Measurements from ENCODE around the gene ATG16L2. TPM values are rescaled to one million over a fixed set of nuclear protein-coding genes. Genes with fewer than 3 reads are reported as not detected.

The ATG16L2 gene
- polyA plus RNA-seq, 2 of the 4 experiments (the other 2 are of a cell fraction): 6.1 to 6.3 TPM

DNA sequence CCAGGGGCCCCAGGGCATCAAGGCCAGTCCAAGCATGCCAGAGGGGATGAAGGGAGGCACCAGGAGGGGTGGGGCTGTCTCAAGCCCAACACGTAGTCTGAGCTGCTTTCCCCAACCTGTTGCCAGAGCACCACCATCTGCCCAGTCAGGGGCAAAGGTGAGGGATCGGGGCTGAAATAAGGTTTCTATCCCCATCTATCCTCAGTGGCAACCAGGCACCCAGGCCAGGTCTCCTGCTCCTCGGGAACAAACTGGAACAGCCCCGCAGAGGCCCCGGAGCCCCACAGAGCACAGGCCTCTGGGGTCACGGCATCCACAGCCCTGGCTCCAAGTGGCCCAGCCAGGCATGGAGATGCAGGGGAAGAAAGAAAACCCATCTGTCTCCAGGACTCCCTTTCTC, 39.7 kb upstream of the ATG16L2 start:
- no peak overlapping the region for H3K4me3 ChIP-seq
- H3K9me3 ChIP-seq: no peaks in the 10 kb centered on the region
- no peak for TF ChIP-seq ZC3H11A (IDR thresholded peaks at IDR 0.05)
- no peak for TF ChIP-seq MAZ (IDR thresholded peaks at IDR 0.05; ENCODE audit: borderline replicate concordance, low read depth, low read length)
- no peak for TF ChIP-seq E2F6 (IDR thresholded peaks at IDR 0.05; ENCODE audit: borderline replicate concordance, low read depth)
- TF ChIP-seq, protein P1, sequence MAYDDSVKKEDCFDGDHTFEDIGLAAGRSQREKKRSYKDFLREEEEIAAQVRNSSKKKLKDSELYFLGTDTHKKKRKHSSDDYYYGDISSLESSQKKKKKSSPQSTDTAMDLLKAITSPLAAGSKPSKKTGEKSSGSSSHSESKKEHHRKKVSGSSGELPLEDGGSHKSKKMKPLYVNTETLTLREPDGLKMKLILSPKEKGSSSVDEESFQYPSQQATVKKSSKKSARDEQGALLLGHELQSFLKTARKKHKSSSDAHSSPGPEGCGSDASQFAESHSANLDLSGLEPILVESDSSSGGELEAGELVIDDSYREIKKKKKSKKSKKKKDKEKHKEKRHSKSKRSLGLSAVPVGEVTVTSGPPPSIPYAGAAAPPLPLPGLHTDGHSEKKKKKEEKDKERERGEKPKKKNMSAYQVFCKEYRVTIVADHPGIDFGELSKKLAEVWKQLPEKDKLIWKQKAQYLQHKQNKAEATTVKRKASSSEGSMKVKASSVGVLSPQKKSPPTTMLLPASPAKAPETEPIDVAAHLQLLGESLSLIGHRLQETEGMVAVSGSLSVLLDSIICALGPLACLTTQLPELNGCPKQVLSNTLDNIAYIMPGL (CRISPR knock-in tag; IDR thresholded peaks at IDR 0.05; ENCODE audit: borderline replicate concordance): no peak
- no peak for TF ChIP-seq USF2 (IDR thresholded peaks at IDR 0.05)
- TF ChIP-seq ATOH8 (CRISPR knock-in tag; IDR thresholded peaks at IDR 0.05; ENCODE audit: low read depth): no peak
- no peak for TF ChIP-seq GATA3 (IDR thresholded peaks at IDR 0.05; ENCODE audit: borderline replicate concordance)
- no peak for TF ChIP-seq SREBF2 (IDR thresholded peaks at IDR 0.05)
- TF ChIP-seq ZSCAN20 (CRISPR knock-in tag; IDR thresholded peaks at IDR 0.05): no peak
- TF ChIP-seq EP300 (IDR thresholded peaks at IDR 0.05): no peak
- no peak for TF ChIP-seq JUNB (IDR thresholded peaks at IDR 0.05)
- TF ChIP-seq FOXS1 (CRISPR knock-in tag; IDR thresholded peaks at IDR 0.05): no peak
- TF ChIP-seq ZNF302 (CRISPR knock-in tag; IDR thresholded peaks at IDR 0.05): no peak
- TF ChIP-seq HES2 (IDR thresholded peaks at IDR 0.05): no peak
- TF ChIP-seq HOXA7 (CRISPR knock-in tag; IDR thresholded peaks at IDR 0.05): no peak
- no peak for TF ChIP-seq ELK1 (IDR thresholded peaks at IDR 0.05; ENCODE audit: low read depth, low read length)
- no peak for TF ChIP-seq SMC3 (IDR thresholded peaks at IDR 0.05)
- no peak for TF ChIP-seq TFCP2L1 (CRISPR knock-in tag; IDR thresholded peaks at IDR 0.05)
- no peak overlapping the region for H3K27ac ChIP-seq
- 80% methylated on average over 6 of the region's 6 CpGs for WGBS (ENCODE audit: missing lambda C conversion rate)
- no peak for ATAC-seq
- ChIA-PET POLR2A (no interaction called here), CTCF (interaction anchor here (1.1 to 5.3 kb wide), 3 partner anchors 12 to 50 kb away, joined by 3 to 44 read pairs (median 14); partner anchors contain the start of gene STARD10)
- no peak for FAIRE-seq
- peaks cover 25% of the 10 kb centered on the region for H3K4me1 ChIP-seq
- DNase-seq (ENCODE audit: low read depth in 1 of 2, low spot score in 1 of 2): no peak
- H3K4me2 ChIP-seq: no peak overlapping the region

DNA sequence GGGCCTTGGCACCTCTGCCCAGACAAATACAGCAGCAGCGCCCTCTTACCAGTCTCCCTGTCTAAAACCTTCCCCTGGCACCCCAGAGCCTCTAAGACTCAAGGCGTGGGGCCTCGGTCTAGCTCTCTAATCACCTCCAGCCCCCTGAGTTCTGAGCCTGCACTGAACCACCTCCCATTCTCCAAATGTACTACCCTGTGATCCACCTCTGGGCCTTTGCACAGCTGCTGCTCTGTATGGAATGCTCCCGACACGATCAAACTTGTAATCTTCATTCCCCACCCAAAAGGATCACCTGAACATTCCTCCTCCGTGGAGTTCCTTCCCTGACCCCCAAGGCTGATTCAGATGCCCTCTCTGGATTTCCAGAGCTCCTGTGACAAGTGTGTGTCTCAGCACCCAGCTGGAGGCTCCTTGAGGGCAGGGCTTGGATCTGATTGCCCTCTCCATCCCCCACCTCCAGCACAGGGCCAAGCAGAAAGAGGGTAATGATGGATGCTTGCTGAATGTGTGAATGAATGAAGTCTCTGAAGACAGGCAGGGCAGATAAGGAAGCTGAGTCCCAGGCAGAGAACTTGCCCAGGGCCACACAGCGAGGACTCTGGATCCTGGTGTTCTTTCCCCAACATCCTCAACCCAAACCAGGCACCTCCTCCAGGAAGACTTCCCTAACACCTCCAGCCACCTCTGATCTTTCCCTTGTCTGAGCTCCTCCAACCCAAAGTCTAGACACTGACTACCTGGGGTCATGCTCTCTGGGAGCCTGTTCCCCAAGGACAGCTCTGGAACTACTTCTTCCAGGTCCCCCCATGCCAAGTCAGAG, 38.7 kb upstream of the ATG16L2 start:
- ChIA-PET POLR2A (no interaction called here), CTCF (interaction anchor here (1.1 to 5.3 kb wide), 3 partner anchors 13 to 51 kb away, joined by 3 to 44 read pairs (median 14); partner anchors contain the start of gene STARD10)
- no peak for DNase-seq (ENCODE audit: low read depth in 1 of 2, low spot score in 1 of 2)
- no peak for FAIRE-seq
- Histone ChIP-seq H3K9me3 (no peaks in the 10 kb centered on the region), H3K4me1 (peaks cover 28% of the 10 kb centered on the region), H3K4me2 (no peak overlapping the region), H3K4me3 (no peak overlapping the region), H3K27ac (no peak overlapping the region)
- ATAC-seq: no peak
- WGBS (ENCODE audit: missing lambda C conversion rate): 89% methylated on average over 7 of the region's 7 CpGs
- TF ChIP-seq PBX3 (IDR thresholded peaks at IDR 0.05): no peak
- no peak for TF ChIP-seq HOXA7 (CRISPR knock-in tag; IDR thresholded peaks at IDR 0.05)
- no peak for TF ChIP-seq KDM1A (IDR thresholded peaks at IDR 0.05; ENCODE audit: low read depth)
- TF ChIP-seq, protein P2, sequence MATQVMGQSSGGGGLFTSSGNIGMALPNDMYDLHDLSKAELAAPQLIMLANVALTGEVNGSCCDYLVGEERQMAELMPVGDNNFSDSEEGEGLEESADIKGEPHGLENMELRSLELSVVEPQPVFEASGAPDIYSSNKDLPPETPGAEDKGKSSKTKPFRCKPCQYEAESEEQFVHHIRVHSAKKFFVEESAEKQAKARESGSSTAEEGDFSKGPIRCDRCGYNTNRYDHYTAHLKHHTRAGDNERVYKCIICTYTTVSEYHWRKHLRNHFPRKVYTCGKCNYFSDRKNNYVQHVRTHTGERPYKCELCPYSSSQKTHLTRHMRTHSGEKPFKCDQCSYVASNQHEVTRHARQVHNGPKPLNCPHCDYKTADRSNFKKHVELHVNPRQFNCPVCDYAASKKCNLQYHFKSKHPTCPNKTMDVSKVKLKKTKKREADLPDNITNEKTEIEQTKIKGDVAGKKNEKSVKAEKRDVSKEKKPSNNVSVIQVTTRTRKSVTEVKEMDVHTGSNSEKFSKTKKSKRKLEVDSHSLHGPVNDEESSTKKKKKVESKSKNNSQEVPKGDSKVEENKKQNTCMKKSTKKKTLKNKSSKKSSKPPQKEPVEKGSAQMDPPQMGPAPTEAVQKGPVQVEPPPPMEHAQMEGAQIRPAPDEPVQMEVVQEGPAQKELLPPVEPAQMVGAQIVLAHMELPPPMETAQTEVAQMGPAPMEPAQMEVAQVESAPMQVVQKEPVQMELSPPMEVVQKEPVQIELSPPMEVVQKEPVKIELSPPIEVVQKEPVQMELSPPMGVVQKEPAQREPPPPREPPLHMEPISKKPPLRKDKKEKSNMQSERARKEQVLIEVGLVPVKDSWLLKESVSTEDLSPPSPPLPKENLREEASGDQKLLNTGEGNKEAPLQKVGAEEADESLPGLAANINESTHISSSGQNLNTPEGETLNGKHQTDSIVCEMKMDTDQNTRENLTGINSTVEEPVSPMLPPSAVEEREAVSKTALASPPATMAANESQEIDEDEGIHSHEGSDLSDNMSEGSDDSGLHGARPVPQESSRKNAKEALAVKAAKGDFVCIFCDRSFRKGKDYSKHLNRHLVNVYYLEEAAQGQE (IDR thresholded peaks at IDR 0.05): no peak
- TF ChIP-seq GATA3 (IDR thresholded peaks at IDR 0.05; ENCODE audit: borderline replicate concordance): no peak
- TF ChIP-seq USF2 (IDR thresholded peaks at IDR 0.05): no peak
- no peak for TF ChIP-seq NPAS2 (CRISPR knock-in tag; IDR thresholded peaks at IDR 0.05; ENCODE audit: borderline replicate concordance)
- no peak for TF ChIP-seq HOXB5 (CRISPR knock-in tag; IDR thresholded peaks at IDR 0.05)
- no peak for TF ChIP-seq JUN (IDR thresholded peaks at IDR 0.05)

All from A549 (cell line).